Body of pancreas (tissue), 4 donors: Measurements from ENCODE around the gene DNAL1. TPM values are rescaled to one million over a fixed set of nuclear protein-coding genes. Genes with fewer than 3 reads are reported as not detected.

Experiments used
- ATAC-seq: fragments of 150-250 bp; one replicate; pipeline ENCODE4 v1.9.1; 2016
- DNase-seq, 4 donors: peaks; one replicate each; pipeline ENCODE4 v3.0.0-alpha.2; 2019
- H3K27ac ChIP-seq, 4 donors: fragments of 200-600 bp; sonication (generic); 1 replicate in 3 of 4; 2 replicates in 1 of 4; pipeline versions ENCODE4 v1.5.1 to v1.6.1; 2016 to 2019; ENCODE audit warnings: mild to moderate bottlenecking in 1 of 4, mixed read lengths in 1 of 4, moderate library complexity in 1 of 4
- H3K27me3 ChIP-seq, 2 donors: fragments of 200-600 bp; sonication (generic); one replicate each; pipeline ENCODE4 v1.6.0; 2016; ENCODE audit warnings: mild to moderate bottlenecking in 1 of 2
- H3K36me3 ChIP-seq, 2 donors: fragments of 200-600 bp; sonication (generic); replicated peaks in 1 of 2; 2 replicates each; pipeline ENCODE4 v1.5.1; 2016; ENCODE audit warnings: low read depth in 2 of 2; ENCODE audit not compliant: insufficient read depth in 1 of 2
- H3K4me1 ChIP-seq: fragments of 200-600 bp; sonication (generic); one replicate; pipeline ENCODE4 v1.6.0; 2016
- H3K4me3 ChIP-seq, 2 donors: fragments of 200-600 bp; sonication (generic); 1 replicate in 1 of 2; 2 replicates in 1 of 2; pipeline ENCODE4 v1.5.1; 2016 to 2019
- H3K9me3 ChIP-seq, 3 donors: fragments of 200-600 bp; sonication (generic); 1 replicate in 2 of 3; 2 replicates in 1 of 3; pipeline ENCODE4 v1.5.1; 2016
- POLR2A ChIP-seq, 3 donors: fragments of 450-650 bp; IDR thresholded peaks; one replicate each; pipeline ENCODE4 v1.6.1; 2016; ENCODE audit warnings: antibody characterized with exemption in 3 of 3, mild to moderate bottlenecking in 2 of 3
- WGBS, 2 donors: methylation state at CpG; one replicate each; pipeline ENCODE4 v1.1.5; 2017; 5-methylcytosine and 5-hydroxymethylcytosine counted together
- intact Hi-C: fragments of 100-400 bp; cut with DNase I; formaldehyde crosslinking; loops from one replicate; pipeline ENCODE4 v1.15.1; 2023
- total RNA-seq, 2 donors: library from RNA; depleted of rRNA; stranded (reverse); fragments of >200 nt; gene quantifications; one replicate each; pipeline ENCODE4 v1.1.0, GENCODE V29; 2016
- TF ChIP-seq, protein P1 (sequence below), 7 experiments: fragments of 450-650 bp in 4 of 7; fragments of 200-600 bp in 3 of 7; sonication (generic) in 3 of 7; IDR thresholded peaks; one replicate each; pipeline ENCODE4 v1.5.1; 2016 to 2019; ENCODE audit warnings: antibody characterized with exemption in 7 of 7

The DNAL1 gene
- total RNA-seq, 2 donors from 2014 or later = 2.6 to 7.3 TPM

DNA sequence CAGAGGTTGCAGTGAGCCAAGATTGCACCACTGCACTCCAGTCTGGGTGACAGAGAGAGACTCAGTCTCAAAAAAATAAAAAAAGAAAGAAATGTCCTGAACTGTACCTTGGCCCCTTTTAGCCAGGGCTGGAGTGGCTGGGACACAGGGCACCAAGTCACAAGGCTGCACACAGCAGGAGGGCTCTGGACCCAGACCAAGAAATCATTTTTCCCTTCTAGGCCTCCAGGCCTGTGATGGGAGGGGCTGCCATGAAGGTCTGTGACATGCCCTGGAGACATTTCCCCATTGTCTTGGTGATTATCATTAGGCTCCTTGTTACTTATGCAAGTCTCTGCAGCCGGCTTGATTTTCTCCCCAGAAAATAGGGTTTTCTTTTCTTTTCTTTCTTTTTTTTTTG lies 37.5 kb upstream of the DNAL1 start:
- H3K27ac ChIP-seq = no peak overlapping the region
- no peak for TF ChIP-seq POLR2A (IDR thresholded peaks at IDR 0.05)
- TF ChIP-seq, protein P1, sequence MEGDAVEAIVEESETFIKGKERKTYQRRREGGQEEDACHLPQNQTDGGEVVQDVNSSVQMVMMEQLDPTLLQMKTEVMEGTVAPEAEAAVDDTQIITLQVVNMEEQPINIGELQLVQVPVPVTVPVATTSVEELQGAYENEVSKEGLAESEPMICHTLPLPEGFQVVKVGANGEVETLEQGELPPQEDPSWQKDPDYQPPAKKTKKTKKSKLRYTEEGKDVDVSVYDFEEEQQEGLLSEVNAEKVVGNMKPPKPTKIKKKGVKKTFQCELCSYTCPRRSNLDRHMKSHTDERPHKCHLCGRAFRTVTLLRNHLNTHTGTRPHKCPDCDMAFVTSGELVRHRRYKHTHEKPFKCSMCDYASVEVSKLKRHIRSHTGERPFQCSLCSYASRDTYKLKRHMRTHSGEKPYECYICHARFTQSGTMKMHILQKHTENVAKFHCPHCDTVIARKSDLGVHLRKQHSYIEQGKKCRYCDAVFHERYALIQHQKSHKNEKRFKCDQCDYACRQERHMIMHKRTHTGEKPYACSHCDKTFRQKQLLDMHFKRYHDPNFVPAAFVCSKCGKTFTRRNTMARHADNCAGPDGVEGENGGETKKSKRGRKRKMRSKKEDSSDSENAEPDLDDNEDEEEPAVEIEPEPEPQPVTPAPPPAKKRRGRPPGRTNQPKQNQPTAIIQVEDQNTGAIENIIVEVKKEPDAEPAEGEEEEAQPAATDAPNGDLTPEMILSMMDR (IDR thresholded peaks at IDR 0.05) = no peak
- no peaks in the 10 kb centered on the region for H3K36me3 ChIP-seq
- no peak for ATAC-seq
- no peak for DNase-seq
- peaks cover 4% of the 10 kb centered on the region for H3K4me1 ChIP-seq
- no peaks in the 10 kb centered on the region for H3K27me3 ChIP-seq
- intact Hi-C loops = no loop called here
- H3K9me3 ChIP-seq = no peaks in the 10 kb centered on the region
- WGBS, 2 donors = 92 to 100% methylated on average over 1 of the region's 1 CpG
- no peak overlapping the region for H3K4me3 ChIP-seq

DNA sequence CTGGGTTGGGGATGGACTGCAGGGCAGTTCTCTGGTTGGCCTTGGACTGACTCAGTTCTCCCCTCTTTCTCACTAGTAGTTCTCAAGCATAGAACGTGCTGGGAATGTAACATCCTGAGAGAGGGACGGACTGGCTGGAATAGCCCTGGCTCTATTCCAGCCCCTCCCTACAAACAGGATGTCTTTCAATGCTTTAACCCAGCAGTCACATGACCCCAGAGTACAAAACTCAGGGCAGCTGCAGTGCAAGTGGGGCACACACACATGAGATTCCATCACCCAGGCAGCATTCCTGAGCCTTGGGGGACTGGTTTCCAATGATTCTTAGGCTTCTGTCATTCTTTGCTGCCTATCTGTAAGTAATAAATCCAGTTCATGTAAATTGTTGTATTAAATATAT lies 34.1 kb upstream of the DNAL1 start:
- no peak for DNase-seq
- H3K27me3 ChIP-seq = no peaks in the 10 kb centered on the region
- H3K9me3 ChIP-seq = no peaks in the 10 kb centered on the region
- no peak overlapping the region for H3K4me3 ChIP-seq
- H3K4me1 ChIP-seq = peaks cover 8% of the 10 kb centered on the region
- H3K36me3 ChIP-seq = no peaks in the 10 kb centered on the region
- 28 to 40% methylated on average over 2 of the region's 2 CpGs for WGBS, 2 donors
- no peak for TF ChIP-seq POLR2A (IDR thresholded peaks at IDR 0.05)
- TF ChIP-seq, protein P1 (IDR thresholded peaks at IDR 0.05) = no peak
- ATAC-seq = no peak
- no peak overlapping the region for H3K27ac ChIP-seq
- intact Hi-C loops = no loop called here

DNA sequence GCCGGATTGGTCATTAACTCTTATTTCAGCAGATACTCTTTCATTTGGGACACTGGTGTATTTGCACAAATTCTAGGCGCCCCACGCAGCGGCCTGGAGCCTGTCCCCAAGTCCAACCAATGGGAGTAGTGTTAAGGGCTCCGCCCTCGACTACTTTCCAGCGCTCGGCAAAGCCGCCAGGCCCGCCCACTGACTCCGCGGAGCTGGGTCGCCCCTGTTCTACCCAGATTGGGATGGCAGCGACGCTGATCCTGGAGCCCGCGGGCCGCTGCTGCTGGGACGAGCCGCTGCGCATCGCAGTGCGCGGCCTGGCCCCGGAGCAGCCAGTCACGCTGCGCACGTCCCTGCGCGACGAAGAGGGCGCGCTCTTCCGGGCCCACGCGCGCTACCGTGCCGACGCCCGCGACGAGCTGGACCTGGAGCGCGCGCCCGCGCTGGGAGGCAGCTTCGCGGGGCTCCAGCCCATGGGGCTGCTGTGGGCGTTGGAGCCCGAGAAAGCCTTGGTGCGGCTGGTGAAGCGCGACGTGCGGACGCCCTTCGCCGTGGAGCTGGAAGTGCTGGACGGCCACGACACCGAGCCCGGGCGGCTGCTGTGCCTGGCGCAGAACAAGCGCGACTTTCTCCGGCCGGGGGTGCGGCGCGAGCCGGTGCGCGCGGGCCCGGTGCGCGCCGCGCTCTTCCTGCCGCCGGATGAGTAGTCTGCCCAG lies 32.3 kb upstream of the DNAL1 start, which contains the start of gene ACOT6:
Gene ACOT6, plus strand, starts transcription at position 179 of the 707 bp plus-strand sequence. Its CDS starts 55 bp downstream, at position 234.
- Histone ChIP-seq H3K4me1 (peaks cover 8% of the 10 kb centered on the region), H3K36me3 (no peaks in the 10 kb centered on the region), H3K9me3 (no peaks in the 10 kb centered on the region), H3K4me3 (peak within 1 kb of the TSS; percentile 43 to 64), H3K27me3 (no peaks in the 10 kb centered on the region), H3K27ac (peak within 1 kb of the TSS; percentile 55 to 82 (median 76))
- DNase-seq (peak; percentile 74 to 79 (median 76)), ATAC-seq (peak; percentile 92)
- TF ChIP-seq, protein P1 (IDR thresholded peaks at IDR 0.05) = no peak
- peak; percentile 26 to 58 (median 50) for TF ChIP-seq POLR2A (IDR thresholded peaks at IDR 0.05)
- intact Hi-C loops = no loop called here
- WGBS, 2 donors = 0 to 3% methylated on average over 12 to 73 of the region's 84 CpGs

DNA sequence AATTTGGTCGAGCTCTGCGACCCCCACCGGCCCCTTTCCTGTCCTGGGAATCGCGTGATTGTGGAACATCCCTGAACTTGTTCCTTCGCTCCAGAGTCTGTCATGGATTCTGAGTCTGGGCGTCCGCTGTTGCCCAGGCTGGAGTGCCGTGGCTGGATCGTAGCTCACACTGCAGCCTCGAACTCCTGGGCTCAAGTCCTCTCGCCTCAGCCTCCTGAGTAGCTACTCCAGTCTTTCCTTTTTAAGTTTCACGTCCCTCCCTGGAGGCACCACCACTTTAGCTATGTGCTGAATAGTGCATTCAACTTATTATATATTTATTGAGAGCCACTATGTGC lies 31.8 kb upstream of the DNAL1 start:
- ATAC-seq (peak; percentile 41), DNase-seq (no peak)
- 1% methylated on average over 7 to 13 of the region's 13 CpGs for WGBS, 2 donors
- TF ChIP-seq POLR2A (IDR thresholded peaks at IDR 0.05) = no peak
- TF ChIP-seq, protein P1 (IDR thresholded peaks at IDR 0.05) = no peak
- Histone ChIP-seq H3K9me3 (no peaks in the 10 kb centered on the region), H3K4me1 (peaks cover 8% of the 10 kb centered on the region), H3K36me3 (no peaks in the 10 kb centered on the region), H3K4me3 (peak overlapping the region; percentile 43 to 64), H3K27me3 (no peaks in the 10 kb centered on the region), H3K27ac (peak overlapping the region in 3 of 4 donors; percentile 72 to 82 (median 80))
- intact Hi-C loops = no loop called here
